Esophagus squamous epithelium (tissue), 4 donors: ENCODE measurements around the gene PARD3B.

Experiments used
- POLR2A ChIP-seq, 4 donors: fragments of 450-650 bp; IDR thresholded peaks; one replicate each; pipeline ENCODE4 v1.6.1; 2017; ENCODE audit warnings: antibody characterized with exemption in 4 of 4, mild to moderate bottlenecking in 4 of 4, moderate library complexity in 3 of 4
- TF ChIP-seq, protein P1 (sequence below), 6 experiments: fragments of 450-650 bp in 4 of 6; fragments of 200-600 bp in 2 of 6; sonication (generic) in 2 of 6; IDR thresholded peaks; one replicate each; pipeline ENCODE4 v1.5.1; 2016 to 2019; ENCODE audit warnings: antibody characterized with exemption in 6 of 6, mild to moderate bottlenecking in 4 of 6, moderate library complexity in 4 of 6

DNA sequence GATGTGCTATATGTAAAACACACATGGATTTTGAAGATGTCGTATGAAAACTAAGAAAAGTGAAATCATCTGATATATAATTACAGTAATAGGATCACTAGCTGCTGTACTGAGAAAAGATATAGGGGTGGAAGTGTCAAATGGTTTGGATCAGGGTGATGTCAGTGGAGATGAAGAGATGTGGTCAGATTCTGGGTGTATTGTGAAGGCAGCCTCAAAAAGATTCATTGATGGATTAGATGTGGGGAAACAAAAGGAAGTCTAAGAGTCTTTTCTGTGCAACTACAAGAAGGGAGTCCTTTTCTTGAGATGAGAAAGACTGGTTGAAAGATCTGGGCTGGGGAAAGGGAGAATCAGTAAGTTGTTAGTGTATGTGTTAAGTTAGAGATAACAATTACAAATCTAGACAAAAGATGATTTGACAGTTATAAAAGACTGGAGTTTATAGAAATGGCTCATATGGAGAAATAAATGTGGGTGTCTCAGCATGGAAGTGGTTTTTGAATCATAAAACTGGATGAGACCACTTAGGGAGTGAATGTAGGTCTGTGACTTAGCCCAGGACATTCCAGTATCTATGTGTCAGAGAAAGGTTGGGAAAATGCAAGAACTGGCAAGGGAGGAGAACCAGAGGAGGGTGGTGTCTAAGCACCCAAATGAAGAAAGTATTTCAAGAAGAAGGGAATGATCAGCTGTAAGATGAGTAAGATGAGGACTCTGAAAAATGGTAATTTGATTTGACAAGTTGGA, 347.4 kb downstream of the PARD3B start:
- TF ChIP-seq, protein P1, sequence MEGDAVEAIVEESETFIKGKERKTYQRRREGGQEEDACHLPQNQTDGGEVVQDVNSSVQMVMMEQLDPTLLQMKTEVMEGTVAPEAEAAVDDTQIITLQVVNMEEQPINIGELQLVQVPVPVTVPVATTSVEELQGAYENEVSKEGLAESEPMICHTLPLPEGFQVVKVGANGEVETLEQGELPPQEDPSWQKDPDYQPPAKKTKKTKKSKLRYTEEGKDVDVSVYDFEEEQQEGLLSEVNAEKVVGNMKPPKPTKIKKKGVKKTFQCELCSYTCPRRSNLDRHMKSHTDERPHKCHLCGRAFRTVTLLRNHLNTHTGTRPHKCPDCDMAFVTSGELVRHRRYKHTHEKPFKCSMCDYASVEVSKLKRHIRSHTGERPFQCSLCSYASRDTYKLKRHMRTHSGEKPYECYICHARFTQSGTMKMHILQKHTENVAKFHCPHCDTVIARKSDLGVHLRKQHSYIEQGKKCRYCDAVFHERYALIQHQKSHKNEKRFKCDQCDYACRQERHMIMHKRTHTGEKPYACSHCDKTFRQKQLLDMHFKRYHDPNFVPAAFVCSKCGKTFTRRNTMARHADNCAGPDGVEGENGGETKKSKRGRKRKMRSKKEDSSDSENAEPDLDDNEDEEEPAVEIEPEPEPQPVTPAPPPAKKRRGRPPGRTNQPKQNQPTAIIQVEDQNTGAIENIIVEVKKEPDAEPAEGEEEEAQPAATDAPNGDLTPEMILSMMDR (IDR thresholded peaks at IDR 0.05): no peak
- no peak for TF ChIP-seq POLR2A (IDR thresholded peaks at IDR 0.05)
